NCI-H2107 treated with DMSO at 0.1 percent for 48 hours (cell line): ENCODE measurements around the gene PBX3.

Experiments used
- DNase-seq: peaks from one replicate; lab custom pipeline; 2025; ENCODE audit not compliant: unreplicated experiment; lab: John Stamatoyannopoulos, UW

PBX3 gene

DNA sequence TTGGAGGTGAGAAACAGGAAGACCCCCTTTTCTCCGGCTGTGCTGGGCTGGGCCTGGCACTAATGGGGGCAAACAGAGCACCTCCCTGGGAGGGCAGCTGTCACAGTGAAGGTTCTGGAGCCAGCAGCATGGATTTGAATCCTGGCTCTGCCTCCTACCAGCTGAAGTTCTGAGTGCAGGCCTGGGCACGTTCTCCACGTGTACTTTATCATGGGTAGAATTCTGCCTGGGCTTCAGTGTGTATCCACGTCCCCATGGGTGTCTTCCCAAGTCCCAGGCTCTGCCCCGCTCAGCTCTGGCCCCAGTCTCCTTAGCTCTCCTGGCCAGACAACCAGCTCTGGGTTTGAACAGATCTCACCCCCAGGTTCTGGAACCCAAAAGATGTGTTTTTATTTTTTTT lies 223.2 kb downstream of the PBX3 start:
- no peak for DNase-seq

DNA sequence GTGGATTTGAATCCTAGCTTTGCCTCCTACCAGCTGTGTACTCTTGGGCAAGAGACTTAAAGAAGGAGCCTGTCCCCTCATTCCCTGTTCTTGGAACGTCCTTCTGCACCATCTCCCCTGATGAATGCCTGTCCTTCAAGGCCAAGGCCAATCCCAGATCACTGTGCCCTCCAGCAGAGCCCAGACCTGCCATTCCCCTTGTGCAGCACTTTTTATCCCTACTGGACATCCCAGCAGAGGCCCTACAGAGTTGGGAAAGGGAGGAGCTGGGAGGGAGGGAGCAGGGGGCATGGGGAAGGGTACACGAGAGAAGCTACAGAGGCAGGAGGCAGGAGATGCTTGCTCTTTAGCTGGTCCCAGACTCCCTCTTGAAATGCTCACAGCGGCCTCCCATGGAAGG lies 223.9 kb downstream of the PBX3 start:
- no peak for DNase-seq

- DNase-seq: no peak
Measured at GRCh38 chr9:125972012-125972729, 225.0 kb downstream of the PBX3 start.

GRCh38 chr9:125973547-125973946 lies 226.4 kb downstream of the PBX3 start:
- DNase-seq: no peak

- DNase-seq: no peak
Measured at GRCh38 chr9:125974705-125975104, 227.5 kb downstream of the PBX3 start.

DNA sequence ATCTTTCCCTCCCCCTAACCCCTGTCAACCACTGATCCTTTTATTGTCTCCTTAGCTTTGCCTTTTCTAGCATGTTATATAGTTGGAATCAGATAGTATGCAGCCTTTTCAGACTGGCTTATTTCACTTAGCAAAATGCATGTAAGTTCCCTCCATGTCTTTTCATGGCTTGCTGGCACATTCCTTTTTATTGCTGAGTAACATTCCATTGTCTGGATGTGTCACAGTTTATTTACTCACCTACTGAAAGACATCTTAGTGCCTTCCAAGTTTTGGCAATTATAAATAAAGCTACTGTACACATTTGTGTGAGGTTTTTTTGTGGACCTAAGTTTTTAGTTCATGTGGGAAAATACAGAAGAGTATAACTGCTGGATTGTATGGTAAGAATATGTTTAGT lies 230.1 kb downstream of the PBX3 start:
- no peak for DNase-seq

DNA sequence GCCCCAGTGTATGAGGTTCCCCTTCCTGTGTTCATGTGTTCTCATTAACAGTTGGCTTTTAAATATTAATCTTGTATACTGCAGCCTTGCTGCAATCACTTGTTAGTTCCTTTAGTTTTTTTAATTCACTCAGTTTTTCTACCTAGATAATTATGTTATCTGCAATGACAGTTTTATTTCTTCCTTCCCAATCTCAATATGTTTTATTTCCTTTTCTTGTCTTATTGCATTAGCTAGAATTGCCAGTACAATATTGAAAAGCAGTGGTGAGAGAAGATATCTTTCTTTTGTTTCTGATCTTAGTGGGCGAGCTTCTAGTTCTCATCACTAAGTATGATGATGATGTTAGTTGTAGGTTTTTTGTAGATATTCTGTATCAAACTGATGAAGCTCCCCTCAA lies 232.2 kb downstream of the PBX3 start:
- no peak for DNase-seq

- DNase-seq: no peak
Measured at GRCh38 chr9:125982798-125983406, 235.7 kb downstream of the PBX3 start.

DNA sequence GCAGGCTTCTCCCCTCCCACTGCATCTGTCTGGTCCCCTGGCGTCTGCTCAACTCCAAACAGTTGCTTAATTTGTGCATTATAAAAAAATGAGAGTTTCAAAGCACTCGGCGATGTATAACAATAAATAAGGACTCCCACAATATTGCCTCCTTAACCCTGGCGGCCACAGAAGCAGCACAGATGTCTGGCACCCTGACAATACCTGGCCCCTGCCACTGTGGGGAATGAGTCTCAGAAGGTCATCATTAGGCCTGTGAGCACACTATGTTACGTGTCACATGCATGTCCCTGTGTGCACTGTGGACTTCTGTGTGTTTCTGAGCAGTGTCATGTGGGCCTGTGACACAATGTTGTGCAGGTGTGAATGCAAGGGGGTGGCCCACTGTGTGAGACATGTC lies 236.5 kb downstream of the PBX3 start:
- no peak for DNase-seq

GRCh38 chr9:125984461-125984860 lies 237.3 kb downstream of the PBX3 start:
- no peak for DNase-seq

DNA sequence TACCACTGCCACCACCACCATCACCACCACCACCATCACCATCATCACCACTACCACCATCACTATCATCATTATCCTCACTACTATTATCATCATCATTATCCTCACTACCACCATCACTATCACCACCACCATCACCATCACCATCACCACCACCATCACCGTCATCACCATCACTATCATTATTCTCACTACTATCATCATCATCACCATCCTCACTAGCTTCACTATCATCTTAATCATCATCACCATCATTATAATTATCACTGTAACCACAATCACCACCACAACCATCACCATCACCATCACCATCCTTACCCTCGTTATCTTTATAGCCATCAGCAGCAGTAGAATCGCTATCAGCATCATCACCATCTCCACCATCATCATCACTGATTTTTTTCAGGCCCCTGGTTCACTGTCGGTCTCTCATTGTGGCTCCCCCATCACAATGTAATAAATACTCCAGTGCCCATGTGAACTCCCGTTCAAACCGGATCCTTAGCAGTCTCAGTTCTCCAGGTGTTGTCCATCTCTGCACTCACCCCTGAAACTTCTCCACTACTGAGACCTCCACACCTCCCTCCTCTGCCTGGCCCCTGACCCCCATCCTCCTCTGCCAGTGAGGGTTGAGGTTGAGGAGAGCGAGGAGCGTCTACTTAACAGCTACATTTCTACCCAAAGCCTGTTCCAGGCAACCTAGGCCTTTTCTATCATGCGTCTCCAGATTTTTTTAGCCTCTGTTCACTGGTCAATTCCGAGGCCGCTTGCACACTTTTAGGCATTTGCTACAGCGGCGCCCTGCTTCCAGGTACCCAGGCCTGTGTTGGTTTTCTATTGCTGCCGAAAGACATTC lies 238.2 kb downstream of the PBX3 start:
- no peak for DNase-seq

DNA sequence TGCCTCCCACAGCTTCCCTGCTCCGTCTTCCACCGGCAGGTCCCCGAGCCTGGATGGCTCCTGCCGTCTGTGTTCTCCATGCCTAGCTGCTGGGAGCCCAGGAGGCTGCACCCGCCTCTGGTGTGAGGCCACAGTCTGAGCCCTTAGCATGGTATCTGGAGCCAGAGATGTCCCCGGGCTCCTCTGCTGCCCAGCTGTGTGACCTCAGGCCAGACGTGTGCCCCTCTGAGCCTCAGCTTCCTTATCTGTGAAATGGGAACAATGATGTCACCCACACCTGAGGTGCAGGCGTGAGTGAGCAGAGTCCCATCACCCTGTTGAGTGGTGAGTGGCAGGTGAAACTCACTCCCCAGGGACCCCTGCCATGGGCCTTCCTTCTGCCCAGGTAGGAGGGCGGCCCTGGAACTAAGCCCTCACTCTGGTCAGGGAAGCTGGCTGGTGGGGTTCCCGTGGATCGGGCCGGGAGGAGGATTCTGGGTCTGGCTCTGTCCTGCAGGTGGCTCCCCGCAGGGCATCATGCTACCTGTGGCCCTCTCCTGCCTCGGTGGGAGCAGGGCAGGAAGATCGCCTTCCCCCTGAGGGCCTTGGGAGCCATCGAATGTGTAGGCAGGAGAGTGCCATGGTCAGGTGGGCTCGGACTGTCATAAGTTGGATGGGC lies 239.0 kb downstream of the PBX3 start:
- no peak for DNase-seq

- no peak for DNase-seq
Measured at GRCh38 chr9:125986966-125987365, 239.8 kb downstream of the PBX3 start.

DNA sequence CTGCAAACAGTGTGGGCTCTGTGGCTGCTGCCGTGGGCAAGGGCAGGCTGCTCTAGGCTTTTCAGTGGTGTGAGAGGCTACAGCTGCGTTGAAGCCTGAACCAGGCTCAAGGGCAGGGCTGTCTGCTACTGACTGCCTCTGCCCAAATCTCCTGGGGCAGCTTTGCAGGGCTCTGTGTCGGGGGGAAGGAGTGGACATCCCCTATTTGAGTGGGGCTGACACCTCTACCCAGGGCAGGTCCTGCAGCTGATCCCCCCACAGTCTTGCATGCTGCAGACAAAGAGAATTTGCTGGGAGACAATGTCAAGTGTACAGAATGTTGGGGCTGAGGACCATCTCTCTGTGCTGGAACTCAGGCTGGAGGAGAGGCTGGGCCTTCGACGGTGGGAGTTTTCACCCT lies 240.2 kb downstream of the PBX3 start:
- DNase-seq: no peak

GRCh38 chr9:125988479-125989050 lies 241.4 kb downstream of the PBX3 start:
- DNase-seq: no peak

DNA sequence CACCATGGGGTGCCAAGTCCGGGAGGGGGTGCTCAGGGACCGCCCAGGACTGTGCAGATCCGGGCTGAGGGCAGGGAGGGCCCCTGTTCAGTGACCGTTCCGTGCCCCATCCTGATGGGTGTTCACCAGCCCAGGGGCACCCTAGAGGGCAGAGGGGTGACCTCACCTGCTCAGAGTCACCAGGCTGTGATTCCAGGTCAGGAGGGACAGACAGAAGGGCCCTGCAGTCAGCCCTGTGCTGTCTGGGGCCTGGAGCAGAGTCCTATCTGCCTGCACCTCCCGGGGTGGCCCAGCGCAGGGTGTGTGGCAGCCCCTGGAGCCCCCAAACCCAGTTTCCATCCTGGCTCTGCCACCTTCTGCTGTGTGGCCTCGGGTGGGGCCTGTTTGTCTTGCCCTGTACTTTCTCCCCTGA lies 241.9 kb downstream of the PBX3 start:
- DNase-seq: no peak

DNA sequence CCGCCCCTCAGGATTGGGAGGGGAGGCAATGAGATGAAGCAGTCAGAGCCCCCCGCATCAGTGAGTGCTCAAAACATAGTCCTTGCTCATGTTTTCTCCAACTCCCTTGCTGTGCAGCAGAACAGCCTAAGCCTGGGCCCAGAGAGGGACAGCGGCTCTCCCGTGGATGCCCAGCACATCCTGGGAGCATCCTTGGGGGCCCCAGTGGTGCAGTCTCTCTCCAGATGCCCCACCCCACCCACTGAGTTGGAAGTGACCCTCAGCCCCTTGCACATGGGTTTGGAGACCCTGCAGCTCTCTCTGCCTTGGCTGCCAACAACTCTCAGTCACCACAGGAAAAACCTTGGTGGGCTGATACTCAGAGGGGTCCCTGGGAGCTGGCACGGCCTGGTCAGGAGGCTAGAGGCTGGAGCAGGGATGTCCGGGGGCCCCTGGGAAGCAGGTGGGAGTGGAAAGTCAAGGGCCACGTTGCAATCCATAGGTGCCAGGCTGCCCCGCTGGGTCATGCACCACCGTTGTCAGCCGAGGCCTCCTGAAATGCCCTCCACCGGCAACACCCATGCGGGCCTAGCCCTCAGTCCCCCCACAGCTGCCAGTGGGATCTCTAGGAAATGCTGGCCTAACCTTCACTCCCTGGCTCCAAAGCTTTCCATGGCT lies 242.5 kb downstream of the PBX3 start:
- no peak for DNase-seq

- no peak for DNase-seq
Measured at GRCh38 chr9:125990186-125990792, 243.1 kb downstream of the PBX3 start.

- DNase-seq: no peak
Measured at GRCh38 chr9:125990793-125991220, 243.6 kb downstream of the PBX3 start.

- DNase-seq: no peak
Measured at GRCh38 chr9:125991886-125992529, 244.8 kb downstream of the PBX3 start.
